DMS153 treated with DMSO at 0.1 percent for 48 hours (cell line): ENCODE measurements around the gene BRMS1L.
"Not testable (repeated sequence)": the region's sequence is repeated elsewhere in the genome, so short reads cannot be mapped to it uniquely, and the experiment has no call there.

ENCODE experiments used
- DNase-seq: peaks from one replicate; lab custom pipeline; 2025; ENCODE audit not compliant: unreplicated experiment; lab: John Stamatoyannopoulos, UW

The BRMS1L gene

DNA sequence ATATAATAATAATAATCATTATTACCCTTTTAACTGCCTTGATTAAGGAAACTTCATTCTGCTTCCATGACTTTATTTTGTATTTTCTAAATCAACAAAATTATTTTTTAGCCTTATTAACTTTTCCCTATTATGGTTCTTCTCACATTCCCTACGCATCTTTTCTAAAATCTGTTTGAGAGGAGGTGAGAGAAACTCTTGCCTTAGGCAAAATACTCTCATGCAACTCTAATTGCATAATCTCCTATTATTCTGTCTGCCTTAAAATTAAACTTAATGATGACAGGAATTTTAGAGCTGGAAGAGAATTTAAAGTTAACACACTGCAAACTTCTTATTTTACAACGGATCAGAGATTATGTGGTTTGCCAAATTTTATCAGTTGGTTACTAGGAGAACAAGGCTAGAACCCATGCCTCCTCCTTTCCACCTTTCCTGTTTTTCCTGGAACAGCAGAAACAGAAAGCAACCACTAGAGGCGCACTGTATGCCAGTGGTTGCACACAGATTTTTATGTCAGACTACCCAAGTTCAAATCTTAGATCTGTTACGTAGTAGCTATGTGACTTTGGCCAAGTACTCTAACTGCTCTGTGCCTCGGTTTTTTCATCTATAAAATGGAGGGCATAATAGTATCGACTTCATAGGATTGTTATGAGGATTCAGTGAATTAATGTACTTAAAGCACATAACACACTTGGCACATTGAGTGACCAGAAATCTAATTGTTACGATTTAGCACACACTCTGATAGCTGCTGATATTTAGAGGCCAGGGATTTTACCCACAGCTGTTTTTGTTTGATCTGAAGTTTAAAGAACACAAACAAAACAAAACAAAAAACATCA lies 4.3 kb upstream of the BRMS1L start:
- no peak for DNase-seq

DNA sequence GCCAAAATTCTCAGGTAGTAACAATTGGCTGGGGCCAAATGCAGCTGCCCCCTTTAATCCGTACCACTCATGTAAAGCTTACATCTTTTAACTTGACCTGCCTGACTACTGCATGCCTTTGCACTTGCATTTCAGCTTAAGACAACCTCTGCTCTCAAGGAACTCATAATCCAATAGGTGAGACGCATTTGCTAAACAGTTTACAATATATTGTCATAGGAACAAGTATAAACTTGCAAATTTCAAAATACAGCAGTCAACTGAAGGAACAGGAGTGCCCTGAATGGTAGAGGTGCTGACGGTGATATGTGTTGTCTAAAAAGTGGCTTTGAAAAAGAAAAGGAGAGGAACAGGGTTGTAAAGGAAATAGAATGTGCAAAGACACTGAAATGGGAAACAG lies 3.6 kb upstream of the BRMS1L start:
- no peak for DNase-seq

DNA sequence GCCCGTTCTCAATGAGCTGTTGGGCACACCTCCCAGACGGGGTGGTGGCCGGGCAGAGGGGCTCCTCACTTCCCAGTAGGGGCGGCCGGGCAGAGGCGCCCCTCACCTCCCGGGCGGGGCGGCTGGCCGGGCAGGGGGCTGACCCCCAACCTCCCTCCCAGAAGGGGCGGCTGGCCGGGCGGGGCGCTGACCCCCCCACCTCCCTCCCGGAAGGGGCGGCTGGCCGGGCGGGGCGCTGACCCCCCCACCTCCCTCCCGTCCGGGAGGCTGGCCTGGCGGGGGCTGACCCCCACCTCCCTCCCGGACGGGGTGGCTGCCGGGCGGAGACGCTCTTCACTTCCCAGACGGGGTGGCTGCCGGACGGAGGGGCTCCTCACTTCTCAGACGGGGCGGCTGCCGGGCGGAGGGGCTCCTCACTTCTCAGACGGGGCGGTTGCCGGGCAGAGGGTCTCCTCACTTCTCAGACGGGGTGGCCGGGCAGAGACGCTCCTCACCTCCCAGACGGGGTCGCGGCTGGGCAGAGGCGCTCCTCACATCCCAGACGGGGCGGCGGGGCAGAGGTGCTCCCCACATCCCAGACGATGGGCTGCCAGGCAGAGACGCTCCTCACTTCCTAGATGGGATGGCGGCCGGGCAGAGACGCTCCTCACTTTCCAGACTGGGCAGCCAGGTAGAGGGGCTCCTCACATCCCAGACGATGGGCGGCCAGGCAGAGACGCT lies 1.5 kb upstream of the BRMS1L start:
- DNase-seq: not testable (repeated sequence)

DNA sequence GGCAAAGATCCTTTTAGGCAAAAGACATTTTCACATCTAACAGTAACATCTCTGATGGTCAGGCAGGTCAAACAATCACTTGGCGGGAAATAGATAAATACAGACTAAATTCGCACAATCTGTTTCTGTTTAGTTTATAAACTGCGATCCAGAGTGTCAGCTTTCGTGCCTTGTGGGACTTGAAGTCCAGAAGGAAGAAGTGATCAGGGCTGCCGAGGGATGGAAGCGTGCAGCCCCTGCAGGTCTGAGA lies 245 bp upstream of the BRMS1L start:
- no peak for DNase-seq

DNA sequence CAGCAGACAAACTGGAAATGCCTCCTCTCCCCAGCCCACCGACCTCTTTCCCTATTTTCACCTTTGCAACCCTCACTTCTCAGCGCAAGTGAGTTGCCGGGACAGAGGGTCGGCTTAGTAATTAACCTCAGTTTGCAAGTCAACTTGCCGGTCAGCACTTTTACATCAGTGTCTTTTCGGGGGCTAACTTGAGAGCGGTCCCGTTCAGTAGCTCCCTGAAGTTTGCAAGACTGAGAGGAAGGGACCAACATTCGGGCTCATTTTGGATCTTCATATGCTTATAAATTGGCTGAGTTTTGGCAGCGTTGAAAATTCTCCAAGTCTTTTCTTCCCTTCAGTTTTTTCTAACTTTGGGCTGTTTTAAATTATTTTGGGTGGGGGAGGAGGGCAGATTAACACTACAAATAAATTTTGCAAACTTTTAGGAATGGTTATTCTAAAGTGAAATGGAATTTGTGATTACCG lies 846 bp downstream of the BRMS1L start:
- DNase-seq: no peak

DNA sequence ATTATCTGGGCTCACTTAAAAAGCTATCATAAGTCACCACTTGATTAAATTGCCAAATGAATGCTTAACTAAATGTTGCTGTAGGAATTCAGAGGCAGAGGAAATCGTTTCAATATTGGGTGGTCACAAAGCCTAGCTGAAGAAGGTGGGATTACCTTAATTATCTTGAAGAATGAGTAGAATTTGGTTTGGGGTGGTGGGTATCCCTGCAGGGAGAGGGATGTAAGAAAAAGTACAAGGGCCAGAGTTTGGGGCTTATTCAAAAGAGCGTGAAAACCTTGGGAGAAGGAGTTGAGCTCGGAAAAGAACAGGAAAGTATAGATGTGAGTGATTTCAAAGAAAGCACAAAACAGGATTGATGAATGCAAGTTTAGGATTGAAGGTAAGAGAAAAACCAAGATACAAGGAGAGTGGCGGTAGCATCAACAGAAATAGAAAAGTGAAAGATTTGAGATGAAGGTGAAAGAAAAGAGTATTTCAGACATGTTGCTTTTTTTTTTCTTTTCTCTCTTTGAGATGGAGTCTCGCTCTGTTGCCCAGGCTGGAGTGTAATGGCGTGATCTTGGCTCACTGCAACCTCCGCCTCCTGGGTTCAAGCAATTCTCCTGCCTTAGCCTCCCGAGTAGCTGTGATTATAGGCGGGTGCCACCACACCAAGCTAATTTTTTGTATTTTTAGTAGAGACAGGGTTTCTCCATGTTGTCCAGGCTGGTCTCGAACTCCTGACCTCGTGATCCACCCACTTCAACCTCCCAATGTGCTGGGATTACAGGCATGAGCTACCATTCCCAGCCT lies 1.7 kb downstream of the BRMS1L start:
- DNase-seq: no peak

DNA sequence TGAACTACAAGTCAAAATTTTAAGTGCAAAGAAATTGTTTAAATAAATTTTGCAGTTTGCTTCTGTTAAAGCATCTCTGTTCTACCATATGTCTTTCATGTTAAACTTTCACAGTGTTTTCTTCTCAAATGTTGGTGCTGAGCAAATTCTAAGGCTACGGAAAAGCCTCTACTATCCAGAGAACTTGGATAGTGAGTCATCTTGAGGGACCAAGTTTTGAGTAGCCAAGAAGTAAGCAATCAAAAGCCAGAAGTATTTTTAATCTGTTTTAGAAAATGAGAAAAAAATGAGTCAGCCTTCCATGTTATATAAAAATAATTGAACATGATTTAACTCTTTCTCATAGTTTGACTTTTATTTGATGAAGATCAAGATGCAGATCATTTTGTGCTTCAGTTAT lies 3.3 kb downstream of the BRMS1L start:
- no peak for DNase-seq

DNA sequence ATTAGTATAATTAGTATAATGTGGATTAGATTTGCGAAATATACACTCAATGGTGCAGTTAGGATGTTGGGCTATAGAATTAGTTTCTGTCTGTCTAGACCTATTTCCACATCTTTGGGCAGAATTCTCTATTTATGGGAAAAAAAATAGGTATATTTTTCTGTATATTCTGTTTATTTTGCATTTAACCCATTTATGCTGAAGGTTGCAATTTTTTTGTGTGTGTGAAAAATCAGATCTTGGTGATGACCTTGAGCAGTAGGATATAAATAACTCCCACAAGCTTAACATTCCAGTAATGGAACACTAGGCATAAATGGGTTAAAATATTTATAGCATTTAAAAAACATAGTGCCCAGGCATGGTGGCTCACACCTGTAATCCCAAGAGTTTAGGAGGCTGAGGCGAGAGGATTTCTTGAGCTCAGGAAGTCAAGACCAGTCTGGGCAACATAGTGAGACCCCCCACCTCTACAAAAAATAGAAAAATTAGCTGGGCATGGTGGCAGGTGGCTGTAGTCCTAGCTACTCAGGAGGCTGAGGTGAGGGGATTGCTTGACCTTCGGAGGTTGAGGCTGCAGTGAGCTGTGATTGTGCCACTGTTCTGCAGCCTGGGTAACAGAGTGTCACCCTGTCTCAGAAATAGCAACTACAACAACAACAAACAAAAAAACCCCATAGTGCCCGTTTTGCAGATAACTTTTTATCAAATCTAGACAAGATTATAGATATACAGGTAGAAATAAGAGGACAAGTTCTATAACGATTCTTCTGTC lies 9.3 kb downstream of the BRMS1L start:
- no peak for DNase-seq

DNA sequence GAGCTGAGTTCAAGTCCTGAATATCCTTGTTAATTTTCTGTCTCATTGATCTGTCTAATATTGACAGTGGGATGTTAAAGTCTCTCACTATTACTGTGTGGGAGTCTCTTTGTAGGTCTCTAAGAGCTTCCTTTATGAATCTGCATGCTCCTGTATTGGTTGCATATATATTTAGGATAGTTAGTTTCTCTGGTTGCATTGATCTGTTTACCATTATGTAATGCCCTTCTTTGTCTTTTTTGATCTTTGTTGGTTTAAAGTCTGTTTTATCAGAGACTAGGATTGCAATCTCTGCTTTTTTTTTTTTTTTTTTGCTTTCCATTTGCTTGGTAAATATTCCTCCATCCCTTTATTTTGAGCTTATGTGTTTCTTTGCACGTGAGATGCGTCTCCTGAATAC lies 15.6 kb downstream of the BRMS1L start:
- not testable (repeated sequence) for DNase-seq

DNA sequence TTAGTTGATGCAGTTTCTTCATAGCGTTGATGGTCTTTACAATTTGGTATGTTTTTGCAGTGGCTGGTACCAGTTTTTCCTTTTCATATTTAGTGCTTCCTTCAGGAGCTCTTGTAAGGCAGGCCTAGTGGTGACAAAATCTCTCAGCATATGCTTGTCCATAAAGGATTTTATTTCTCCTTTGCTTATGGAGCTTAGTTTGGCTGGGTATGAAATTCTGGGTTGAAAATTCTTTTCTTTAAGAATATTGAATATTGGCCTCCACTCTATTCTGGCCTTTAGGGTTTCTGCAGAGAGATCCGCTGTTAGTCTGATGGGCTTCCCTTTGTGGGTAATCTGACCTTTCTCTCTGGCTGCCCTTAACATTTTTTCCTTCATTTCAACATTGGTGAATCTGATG lies 16.1 kb downstream of the BRMS1L start:
- DNase-seq: not testable (repeated sequence)

DNA sequence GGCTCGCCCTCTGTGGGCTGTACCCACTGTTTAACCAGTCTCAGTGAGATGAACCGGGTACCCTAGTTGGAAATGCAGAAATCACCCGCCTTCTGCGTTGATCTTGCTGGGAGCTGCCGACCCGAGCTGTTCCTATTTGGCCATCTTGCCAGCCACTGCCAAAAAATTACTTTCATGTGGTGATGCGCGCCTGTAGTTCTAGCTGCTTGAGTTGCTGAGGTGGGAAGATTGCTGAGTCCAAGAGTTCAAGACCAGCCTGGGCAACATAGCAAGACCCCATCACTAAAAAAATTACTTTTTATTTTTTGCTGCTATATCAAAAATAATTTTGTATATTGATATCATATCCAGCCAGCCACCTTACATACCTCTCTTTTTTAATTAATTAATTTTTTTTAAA lies 18.4 kb downstream of the BRMS1L start:
- DNase-seq: no peak

DNA sequence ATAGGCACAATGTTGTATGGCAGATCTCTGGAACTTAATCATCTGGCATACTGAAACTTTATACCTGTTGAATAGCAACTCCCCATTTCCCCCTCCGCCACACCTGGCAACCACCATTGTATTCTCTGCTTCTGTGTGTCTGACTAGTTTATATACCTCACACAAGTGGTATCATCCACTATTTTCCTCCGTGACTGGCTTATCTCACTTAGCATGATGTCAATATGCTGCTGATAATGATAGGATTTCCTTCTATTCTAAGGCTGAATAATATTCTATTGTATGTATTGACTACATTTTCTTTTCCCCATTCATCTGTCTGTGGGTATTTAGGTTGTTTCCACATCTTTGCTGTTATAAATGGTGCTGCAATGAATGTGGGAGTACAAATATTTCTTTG lies 21.5 kb downstream of the BRMS1L start:
- no peak for DNase-seq

DNA sequence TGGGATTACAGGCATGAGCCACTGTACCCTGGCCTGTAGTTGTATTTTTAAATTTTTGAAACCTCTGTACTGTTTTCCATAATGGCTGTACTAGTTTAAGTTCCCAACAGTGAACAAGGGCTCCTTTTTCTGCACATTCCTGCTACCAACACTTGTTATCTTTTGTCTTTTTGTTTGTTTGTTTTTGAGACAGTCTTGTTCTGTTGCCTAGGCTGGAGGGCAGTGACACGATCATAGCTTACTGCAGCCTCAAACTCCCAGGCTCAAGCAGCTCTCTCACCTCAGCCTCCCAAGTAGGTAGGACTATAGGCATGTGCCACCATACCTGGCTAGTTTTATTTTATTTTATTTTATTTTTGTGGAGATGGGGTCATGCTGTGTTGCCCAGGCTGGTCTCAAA lies 23.0 kb downstream of the BRMS1L start:
- no peak for DNase-seq

DNA sequence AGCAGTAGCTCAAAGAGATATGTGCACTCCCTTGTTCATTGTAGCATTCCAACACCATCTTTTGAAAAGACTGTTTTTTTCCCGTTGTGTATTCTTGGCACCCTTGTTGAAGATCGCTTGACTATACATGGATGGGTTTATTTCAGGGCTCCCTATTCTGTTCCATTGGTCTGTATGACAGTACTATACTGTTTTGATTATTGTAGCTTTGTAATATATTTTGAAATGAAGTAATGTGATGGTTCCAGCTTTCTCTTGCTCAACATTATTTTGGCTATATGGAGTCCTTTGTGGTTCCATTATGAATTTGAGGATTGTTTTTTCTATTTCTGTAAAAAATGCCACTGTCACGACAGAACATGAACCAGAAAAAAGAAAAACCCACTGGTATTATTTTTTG lies 25.7 kb downstream of the BRMS1L start:
- DNase-seq: no peak

DNA sequence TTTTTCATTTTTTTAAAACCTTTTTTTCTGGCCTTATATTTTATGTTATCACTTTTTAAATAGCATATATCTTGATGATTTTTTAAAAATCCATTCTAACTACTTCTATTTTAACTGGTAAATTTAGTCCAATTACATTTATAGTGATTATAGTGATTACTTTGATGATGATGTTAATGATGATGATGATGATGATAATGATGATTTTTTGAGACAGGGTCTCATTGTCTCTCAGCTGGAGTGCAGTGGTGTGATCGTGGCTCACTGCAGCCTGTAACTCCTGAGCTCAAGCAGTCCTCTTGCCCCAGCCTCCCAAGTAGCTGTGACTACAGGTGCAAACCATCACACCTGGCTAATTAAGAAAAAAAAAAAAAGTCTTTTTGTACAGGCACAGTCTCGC lies 27.1 kb downstream of the BRMS1L start:
- no peak for DNase-seq

DNA sequence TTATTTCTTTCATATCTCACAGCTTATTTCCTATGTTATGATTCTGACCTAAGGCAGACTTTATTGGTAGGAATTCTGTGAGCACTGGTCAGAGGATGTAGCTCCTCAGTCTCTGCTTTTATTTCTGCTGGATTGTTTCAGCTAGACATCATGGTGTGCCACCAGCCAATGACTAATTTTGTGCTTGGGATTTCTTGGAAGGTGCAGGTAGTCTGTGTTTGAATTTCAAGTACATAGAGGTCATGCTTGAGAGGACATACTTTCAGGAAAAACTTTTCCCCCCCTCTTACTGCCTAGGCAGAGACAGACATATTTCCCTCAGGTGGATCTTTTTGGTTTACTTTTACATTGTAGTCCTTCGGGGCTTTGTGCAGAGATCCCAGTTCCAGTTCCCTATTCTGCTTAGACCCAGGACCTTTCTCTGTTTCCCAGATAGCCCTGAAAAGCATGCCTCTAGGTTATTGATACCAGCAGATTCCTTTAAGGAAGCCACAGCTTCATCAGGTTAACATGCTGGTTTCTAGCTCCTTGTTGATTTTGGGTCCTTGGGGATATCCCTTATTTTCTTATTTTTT lies 28.6 kb downstream of the BRMS1L start:
- no peak for DNase-seq

DNA sequence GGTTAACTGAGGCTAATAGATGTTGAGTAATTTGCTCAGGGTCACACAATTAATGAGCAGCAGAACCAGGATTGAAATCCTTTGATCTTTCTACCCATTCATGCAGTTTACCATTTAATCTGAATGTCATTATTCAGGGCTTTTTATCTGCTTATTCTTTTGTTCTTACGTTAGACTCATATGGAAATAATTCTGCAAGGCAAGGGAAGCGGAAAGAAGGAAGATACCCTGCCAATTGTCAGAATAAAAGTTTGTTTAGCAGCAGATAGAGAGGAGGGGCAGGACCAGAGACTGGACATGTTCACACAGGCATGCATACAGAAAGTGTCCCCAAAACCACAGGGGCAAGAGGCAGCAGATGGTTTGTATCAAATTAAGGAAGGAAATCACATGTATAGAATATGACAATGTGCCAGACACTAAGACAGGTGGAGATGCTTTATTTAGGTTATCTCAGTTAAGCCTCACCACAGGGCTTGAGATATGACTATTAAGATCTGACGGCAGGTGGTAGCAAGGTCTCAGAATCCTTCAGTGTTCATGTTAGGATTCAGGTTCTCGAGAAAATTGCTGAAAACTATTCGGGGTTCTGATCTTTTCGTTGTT lies 29.8 kb downstream of the BRMS1L start:
- no peak for DNase-seq

DNA sequence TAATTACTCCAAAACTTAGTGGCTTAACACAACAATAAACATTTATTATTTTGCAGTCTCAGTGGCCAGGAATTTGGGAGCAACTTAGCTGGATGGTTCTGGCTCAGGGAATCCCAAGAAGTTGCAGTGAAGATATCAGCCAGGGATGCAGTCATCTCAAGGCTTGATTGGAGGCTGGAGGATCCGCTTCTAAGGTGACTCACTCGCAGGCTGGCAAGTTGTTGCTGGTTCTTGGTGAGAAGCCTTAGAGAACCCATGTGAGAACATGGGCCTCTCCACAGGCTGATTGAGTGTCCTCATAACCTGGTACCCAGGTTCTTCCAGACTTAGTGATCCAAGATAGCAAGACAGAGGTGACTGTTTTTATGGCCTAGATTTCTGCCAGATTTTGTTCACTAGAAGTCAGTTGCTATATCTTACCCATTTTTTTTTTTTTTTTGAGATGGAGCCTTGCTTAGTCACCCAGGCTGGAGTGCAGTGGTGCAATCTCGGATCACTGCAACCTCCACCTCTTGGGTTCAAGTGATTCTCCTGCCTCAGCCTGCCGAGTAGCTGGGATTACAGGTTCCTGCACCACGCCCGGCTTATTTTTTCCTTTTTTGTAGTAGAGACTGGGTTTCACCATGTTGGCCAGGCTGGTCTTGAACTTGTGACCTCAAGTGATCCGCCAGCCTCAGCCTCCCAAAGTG lies 32.5 kb downstream of the BRMS1L start:
- DNase-seq: no peak

DNA sequence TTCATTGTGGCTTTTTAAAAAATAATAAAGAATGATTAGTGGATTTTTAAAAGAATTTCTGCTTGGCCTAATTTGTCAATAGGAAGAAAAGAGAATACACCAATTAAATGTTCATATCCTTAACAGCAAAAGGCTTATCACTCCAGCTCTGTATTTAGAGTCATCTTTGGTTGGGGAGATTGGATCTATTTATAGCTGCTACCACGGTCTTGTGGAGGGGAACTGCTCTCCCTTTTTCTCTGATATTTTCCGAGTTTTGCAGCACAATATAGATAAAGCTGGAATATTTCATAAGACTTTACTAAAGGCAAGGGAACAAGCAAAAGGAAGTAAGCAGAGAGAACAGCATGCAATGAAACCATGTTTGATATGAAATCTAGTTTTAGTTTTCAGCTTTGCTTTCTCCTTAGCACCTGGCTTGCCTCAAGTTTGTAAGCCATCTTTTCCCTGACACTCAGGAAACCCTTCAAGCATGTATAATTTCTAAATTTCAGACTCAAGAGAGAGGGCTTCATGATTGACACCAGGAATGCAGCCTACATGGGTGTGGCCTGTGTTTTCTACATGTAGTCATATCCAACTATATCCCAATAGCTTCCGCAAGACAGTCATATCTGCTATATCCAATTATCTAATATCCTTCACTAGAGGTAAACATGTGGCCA lies 35.2 kb downstream of the BRMS1L start:
- no peak for DNase-seq
